H9 (cell line): ENCODE data around the gene SBK2. TPM values are rescaled to one million over a fixed set of nuclear protein-coding genes. Genes with fewer than 3 reads are reported as not detected.

Experiments used
- DNase-seq: peaks from one replicate; pipeline ENCODE4 v3.0.0-alpha.2; 2017
- H2AFZ ChIP-seq: one replicate; pipeline ENCODE4 v1.6.1; 2013; ENCODE audit warnings: mild to moderate bottlenecking, low read length, control low read depth, moderate library complexity
- H2AK5ac ChIP-seq: 2 replicates; pipeline ENCODE4 v1.6.1; 2013; ENCODE audit warnings: low read length, control low read depth, mixed read lengths; ENCODE audit not compliant: insufficient read length
- H2BK120ac ChIP-seq: one replicate; pipeline ENCODE4 v1.6.1; 2013; ENCODE audit warnings: low read depth, mild to moderate bottlenecking, low read length, control low read depth, inconsistent platforms; ENCODE audit not compliant: poor library complexity, severe bottlenecking
- H2BK12ac ChIP-seq: 2 replicates; pipeline ENCODE4 v1.6.1; 2013; ENCODE audit warnings: low read length, control low read depth, mixed read lengths, low read depth; ENCODE audit not compliant: insufficient read length
- H2BK15ac ChIP-seq: 2 replicates; pipeline ENCODE4 v1.6.1; 2013; ENCODE audit warnings: low read depth, low read length, control low read depth
- H2BK20ac ChIP-seq: one replicate; pipeline ENCODE4 v1.6.1; 2013; ENCODE audit warnings: low read depth, mild to moderate bottlenecking, low read length, control low read depth, inconsistent platforms; ENCODE audit not compliant: poor library complexity, severe bottlenecking
- H2BK5ac ChIP-seq: 2 replicates; pipeline ENCODE4 v1.6.1; 2013; ENCODE audit warnings: low read length, control low read depth, mixed read lengths; ENCODE audit not compliant: insufficient read length
- H3K14ac ChIP-seq: 2 replicates; pipeline ENCODE4 v1.6.1; 2013; ENCODE audit warnings: low read length, control low read depth; ENCODE audit not compliant: insufficient read depth
- H3K18ac ChIP-seq: 2 replicates; pipeline ENCODE4 v1.6.1; 2013; ENCODE audit warnings: low read depth, mild to moderate bottlenecking, mixed read lengths, low read length, control low read depth; ENCODE audit not compliant: insufficient read length
- H3K23ac ChIP-seq: 2 replicates; pipeline ENCODE4 v1.6.1; 2013; ENCODE audit warnings: low read length, control low read depth, mixed read lengths, low read depth; ENCODE audit not compliant: insufficient read length
- H3K23me2 ChIP-seq: 2 replicates; pipeline ENCODE4 v1.6.1; 2013; ENCODE audit warnings: low read depth, mild to moderate bottlenecking, mixed read lengths, low read length, control low read depth; ENCODE audit not compliant: insufficient read length, poor library complexity, severe bottlenecking
- H3K27ac ChIP-seq: 2 replicates; pipeline ENCODE4 v1.5.1; 2013; ENCODE audit warnings: low read length, control low read depth, mixed read lengths, low read depth; ENCODE audit not compliant: insufficient read length
- H3K27me3 ChIP-seq: 2 replicates; pipeline ENCODE4 v1.6.1; 2013; ENCODE audit warnings: low read length, control low read depth, inconsistent platforms; ENCODE audit not compliant: insufficient read depth
- H3K4ac ChIP-seq: 2 replicates; pipeline ENCODE4 v1.6.1; 2013; ENCODE audit warnings: low read depth, mild to moderate bottlenecking, control low read depth, inconsistent platforms, low read length, moderate library complexity
- H3K4me1 ChIP-seq: 2 replicates; pipeline ENCODE4 v1.6.1; 2013; ENCODE audit warnings: low read length, control low read depth, inconsistent platforms; ENCODE audit not compliant: insufficient read depth
- H3K4me2 ChIP-seq: 2 replicates; pipeline ENCODE4 v1.6.1; 2013; ENCODE audit warnings: low read length, control low read depth, mixed read lengths; ENCODE audit not compliant: insufficient read length, insufficient read depth
- H3K56ac ChIP-seq: 2 replicates; pipeline ENCODE4 v1.6.1; 2013; ENCODE audit warnings: low read depth, mild to moderate bottlenecking, mixed read lengths, low read length, control low read depth; ENCODE audit not compliant: insufficient read length
- H3K79me1 ChIP-seq: 2 replicates; pipeline ENCODE4 v1.6.1; 2013; ENCODE audit warnings: low read depth, mild to moderate bottlenecking, moderate library complexity, low read length, control low read depth, inconsistent platforms; ENCODE audit not compliant: insufficient read depth, poor library complexity, severe bottlenecking
- H3K79me2 ChIP-seq: 2 replicates; pipeline ENCODE4 v1.6.1; 2013; ENCODE audit warnings: low read length, control low read depth, inconsistent platforms; ENCODE audit not compliant: insufficient read depth
- H3K9ac ChIP-seq: 2 replicates; pipeline ENCODE4 v1.6.1; 2013; ENCODE audit warnings: low read length, control low read depth, mixed read lengths; ENCODE audit not compliant: insufficient read length; ENCODE audit errors: extremely low read depth
- H3K9me3 ChIP-seq: one replicate; pipeline ENCODE4 v1.6.1; 2013; ENCODE audit warnings: low read depth, low read length, inconsistent platforms; ENCODE audit not compliant: control insufficient read depth
- H3T11ph ChIP-seq: one replicate; pipeline ENCODE4 v1.6.1; 2013; ENCODE audit warnings: mild to moderate bottlenecking, low read length, control low read depth, inconsistent platforms
- H4K20me1 ChIP-seq: one replicate; pipeline ENCODE4 v1.6.1; 2013; ENCODE audit not compliant: control insufficient read depth, insufficient read length, insufficient read depth
- H4K5ac ChIP-seq: 2 replicates; pipeline ENCODE4 v1.6.1; 2013; ENCODE audit warnings: low read depth, mild to moderate bottlenecking, mixed read lengths, low read length, control low read depth; ENCODE audit not compliant: insufficient read length
- H4K8ac ChIP-seq: replicated peaks from 2 replicates; pipeline ENCODE4 v1.6.1; 2013; ENCODE audit warnings: low read length, control low read depth, mixed read lengths, low read depth; ENCODE audit not compliant: insufficient read length
- H4K91ac ChIP-seq: 2 replicates; pipeline ENCODE4 v1.6.1; 2013; ENCODE audit warnings: low read depth, mild to moderate bottlenecking, moderate library complexity, mixed read lengths, low read length, control low read depth; ENCODE audit not compliant: insufficient read length
- H3K27ac Mint-ChIP-seq, 3 experiments: 2 replicates in 2 of 3; 3 replicates in 1 of 3; pipeline ENCODE4 v1.8.0; 2020 to 2021; ENCODE audit warnings: mixed read lengths in 3 of 3, mild to moderate bottlenecking in 1 of 3, moderate library complexity in 1 of 3
- H3K27me3 Mint-ChIP-seq: 2 replicates; pipeline ENCODE4 v1.8.0; 2021; ENCODE audit warnings: low read depth, mild to moderate bottlenecking, moderate library complexity, mixed read lengths
- H3K36me3 Mint-ChIP-seq, 3 experiments: 2 replicates in 2 of 3; 3 replicates in 1 of 3; pipeline ENCODE4 v1.8.0; 2020 to 2021; ENCODE audit warnings: low read depth in 3 of 3, mixed read lengths in 3 of 3; ENCODE audit not compliant: insufficient read depth in 1 of 3
- H3K4me1 Mint-ChIP-seq, 2 experiments: 2 replicates each; pipeline ENCODE4 v1.8.0; 2020; ENCODE audit warnings: mixed read lengths in 2 of 2
- H3K4me3 Mint-ChIP-seq, 2 experiments: 2 replicates in 1 of 2; 3 replicates in 1 of 2; pipeline ENCODE4 v1.8.0; 2020 to 2021; ENCODE audit warnings: mild to moderate bottlenecking in 2 of 2, mixed read lengths in 2 of 2, moderate library complexity in 1 of 2
- H3K9me3 Mint-ChIP-seq, 2 experiments: 2 replicates in 1 of 2; 3 replicates in 1 of 2; pipeline ENCODE4 v1.8.0; 2020; ENCODE audit warnings: mild to moderate bottlenecking in 2 of 2, mixed read lengths in 2 of 2, moderate library complexity in 1 of 2
- WGBS: extraction: QIAGEN DNeasy Blood & Tissue Kit; methylation state at CpG from one replicate; pipeline ENCODE4 v1.1.7; 2013; ENCODE audit warnings: missing lambda C conversion rate, low lambda C conversion rate, mixed read lengths; ENCODE audit not compliant: insufficient read length; ENCODE audit errors: extremely low coverage; 5-methylcytosine and 5-hydroxymethylcytosine counted together
- total RNA-seq: library from RNA; stranded (reverse); gene quantifications from 2 replicates; pipeline ENCODE4 v1.2.1, GENCODE V29; 2021
- TF ChIP-seq, protein P1 (sequence below): fragments of 200-600 bp; sonication (generic); conservative IDR thresholded peaks from 3 replicates; pipeline ENCODE4 v1.8.0; 2021; ENCODE audit warnings: antibody characterized with exemption, mild to moderate bottlenecking

Gene SBK2
- total RNA-seq, 1 experiment from 2014 or later = 2.8 TPM

DNA sequence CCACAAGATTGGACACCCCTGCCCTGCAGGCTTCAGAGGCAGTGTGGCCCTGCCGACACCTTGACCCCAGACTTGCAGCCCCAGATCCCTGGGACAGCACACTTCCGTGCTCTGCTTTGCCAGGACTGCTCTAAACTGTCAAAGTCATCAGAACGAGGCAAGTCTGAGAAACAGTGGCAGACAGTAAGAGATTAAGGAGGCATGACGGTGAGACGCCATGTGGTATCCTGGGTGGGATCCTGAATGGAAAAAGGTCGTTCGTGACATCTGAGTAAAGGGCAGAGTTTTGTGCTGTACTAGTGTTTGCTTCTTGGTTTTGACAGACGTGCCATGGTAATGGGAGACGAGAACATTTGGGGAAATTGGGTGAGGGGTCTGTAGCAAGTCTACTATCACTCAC, 29.9 kb upstream of the SBK2 start:
- Histone ChIP-seq H2AK5ac (no peak overlapping the region), H2BK15ac (no peak overlapping the region), H3K4me2 (no peak overlapping the region), H3K9ac (no peak overlapping the region), H3K79me1 (no peaks in the 10 kb centered on the region), H2BK12ac (no peak overlapping the region), H3K4me1 (no peaks in the 10 kb centered on the region), H3K18ac (no peak overlapping the region), H3K4ac (no peak overlapping the region), H2BK20ac (no peak overlapping the region), H2BK5ac (no peak overlapping the region), H3K56ac (no peak overlapping the region), H3T11ph (no peak overlapping the region), H3K27ac (no peak overlapping the region), H3K14ac (no peak overlapping the region), H3K23me2 (no peaks in the 10 kb centered on the region), H4K8ac (no peak overlapping the region), H3K27me3 (no peaks in the 10 kb centered on the region; the same call in 1 of the 2 replicates), H2AFZ (no peak overlapping the region), H2BK120ac (no peak overlapping the region), H4K91ac (no peak overlapping the region), H3K79me2 (no peaks in the 10 kb centered on the region), H3K23ac (no peak overlapping the region), H3K9me3 (no peaks in the 10 kb centered on the region), H4K20me1 (no peaks in the 10 kb centered on the region), H4K5ac (no peak overlapping the region)
- no peaks in the 10 kb centered on the region for H3K36me3 Mint-ChIP-seq
- DNase-seq = no peak
- peaks cover 0 to 8% of the 10 kb centered on the region in 2 experiments; a peak in 2 of 4 replicates for H3K4me1 Mint-ChIP-seq
- H3K4me3 Mint-ChIP-seq = no peak overlapping the region
- H3K27ac Mint-ChIP-seq = peak overlapping the region in 1 of 3 experiments; percentile 0; a peak in 1 of 7 replicates
- H3K9me3 Mint-ChIP-seq = peaks cover 0 to 2% of the 10 kb centered on the region in 2 experiments; a peak in 2 of 5 replicates
- no CpG with 5 or more reads among the region's 9 CpGs for WGBS
- TF ChIP-seq, protein P1, sequence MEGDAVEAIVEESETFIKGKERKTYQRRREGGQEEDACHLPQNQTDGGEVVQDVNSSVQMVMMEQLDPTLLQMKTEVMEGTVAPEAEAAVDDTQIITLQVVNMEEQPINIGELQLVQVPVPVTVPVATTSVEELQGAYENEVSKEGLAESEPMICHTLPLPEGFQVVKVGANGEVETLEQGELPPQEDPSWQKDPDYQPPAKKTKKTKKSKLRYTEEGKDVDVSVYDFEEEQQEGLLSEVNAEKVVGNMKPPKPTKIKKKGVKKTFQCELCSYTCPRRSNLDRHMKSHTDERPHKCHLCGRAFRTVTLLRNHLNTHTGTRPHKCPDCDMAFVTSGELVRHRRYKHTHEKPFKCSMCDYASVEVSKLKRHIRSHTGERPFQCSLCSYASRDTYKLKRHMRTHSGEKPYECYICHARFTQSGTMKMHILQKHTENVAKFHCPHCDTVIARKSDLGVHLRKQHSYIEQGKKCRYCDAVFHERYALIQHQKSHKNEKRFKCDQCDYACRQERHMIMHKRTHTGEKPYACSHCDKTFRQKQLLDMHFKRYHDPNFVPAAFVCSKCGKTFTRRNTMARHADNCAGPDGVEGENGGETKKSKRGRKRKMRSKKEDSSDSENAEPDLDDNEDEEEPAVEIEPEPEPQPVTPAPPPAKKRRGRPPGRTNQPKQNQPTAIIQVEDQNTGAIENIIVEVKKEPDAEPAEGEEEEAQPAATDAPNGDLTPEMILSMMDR = no peak
- peaks cover 17% of the 10 kb centered on the region for H3K27me3 Mint-ChIP-seq
